ENCODE data around the gene SYT9. TPM values are rescaled to one million over a fixed set of nuclear protein-coding genes. Genes with fewer than 3 reads are reported as not detected.

The SYT9 gene
- polyA plus RNA-seq, 1 of the 3 experiments (the other 2 are of a cell fraction), result 0.10 TPM

DNA sequence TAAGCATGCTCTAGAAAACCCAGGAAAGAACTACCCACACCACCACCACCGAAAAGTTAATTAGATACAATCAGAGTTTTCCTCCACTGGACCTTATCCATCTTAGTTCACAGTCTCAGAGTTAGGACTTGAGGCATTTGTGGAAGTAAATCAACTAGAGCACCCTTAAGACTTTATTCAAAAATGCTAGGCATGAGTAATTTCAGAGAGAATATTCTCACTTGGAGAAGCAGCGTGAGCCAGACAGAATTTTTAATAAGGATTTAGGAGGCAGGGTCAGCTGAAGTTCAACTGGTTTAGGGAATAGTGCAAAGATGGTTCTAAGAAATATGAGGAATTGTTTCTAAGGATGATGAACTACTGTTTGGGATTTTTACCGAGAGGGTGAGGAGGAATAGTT is 232.4 kb downstream of the SYT9 start:
- Histone ChIP-seq H4K20me1 (ENCODE audit: insufficient read depth) (no peaks in the 10 kb centered on the region), H3K9ac (no peak overlapping the region), H3K9me3 (no peaks in the 10 kb centered on the region), H3K4me1 (ENCODE audit: control insufficient read depth in 1 of 2, insufficient read depth in 2 of 2, low read depth in 1 of 2, low read length in 1 of 2) (peaks cover 0 to 2% of the 10 kb centered on the region in 2 experiments; a peak in 1 of 4 replicates), H2AFZ (ENCODE audit: low read depth) (no peak overlapping the region), H3K79me2 (ENCODE audit: insufficient read depth) (no peaks in the 10 kb centered on the region), H3K36me3 (replicated peaks in 1 of 2; ENCODE audit: control insufficient read depth in 1 of 2, insufficient read depth in 2 of 2, low read length in 1 of 2) (no peaks in the 10 kb centered on the region), H3K4me2 (no peak overlapping the region), H3F3A (replicated peaks; ENCODE audit: insufficient read depth) (no peaks in the 10 kb centered on the region), H3K27me3 (ENCODE audit: insufficient read depth) (no peaks in the 10 kb centered on the region), H3K27ac (ENCODE audit: low read depth in 2 of 2, low read length in 1 of 2) (no peak overlapping the region), H3K9me2 (no peaks in the 10 kb centered on the region), H3K4me3 (ENCODE audit: low read depth in 2 of 2, low read length in 1 of 2) (no peak overlapping the region)
- DNase-seq, result no peak
- 39% methylated on average over 3 of the region's 3 CpGs for WGBS (ENCODE audit: low lambda C conversion rate)
- ChIA-PET CTCF (interaction anchor here (1.2 to 1.9 kb wide), 2 partner anchors 13 to 87 kb away, joined by 3 to 4 read pairs; no protein-coding TSS in a partner anchor), POLR2A (no interaction called here)
- TF ChIP-seq, protein P1, sequence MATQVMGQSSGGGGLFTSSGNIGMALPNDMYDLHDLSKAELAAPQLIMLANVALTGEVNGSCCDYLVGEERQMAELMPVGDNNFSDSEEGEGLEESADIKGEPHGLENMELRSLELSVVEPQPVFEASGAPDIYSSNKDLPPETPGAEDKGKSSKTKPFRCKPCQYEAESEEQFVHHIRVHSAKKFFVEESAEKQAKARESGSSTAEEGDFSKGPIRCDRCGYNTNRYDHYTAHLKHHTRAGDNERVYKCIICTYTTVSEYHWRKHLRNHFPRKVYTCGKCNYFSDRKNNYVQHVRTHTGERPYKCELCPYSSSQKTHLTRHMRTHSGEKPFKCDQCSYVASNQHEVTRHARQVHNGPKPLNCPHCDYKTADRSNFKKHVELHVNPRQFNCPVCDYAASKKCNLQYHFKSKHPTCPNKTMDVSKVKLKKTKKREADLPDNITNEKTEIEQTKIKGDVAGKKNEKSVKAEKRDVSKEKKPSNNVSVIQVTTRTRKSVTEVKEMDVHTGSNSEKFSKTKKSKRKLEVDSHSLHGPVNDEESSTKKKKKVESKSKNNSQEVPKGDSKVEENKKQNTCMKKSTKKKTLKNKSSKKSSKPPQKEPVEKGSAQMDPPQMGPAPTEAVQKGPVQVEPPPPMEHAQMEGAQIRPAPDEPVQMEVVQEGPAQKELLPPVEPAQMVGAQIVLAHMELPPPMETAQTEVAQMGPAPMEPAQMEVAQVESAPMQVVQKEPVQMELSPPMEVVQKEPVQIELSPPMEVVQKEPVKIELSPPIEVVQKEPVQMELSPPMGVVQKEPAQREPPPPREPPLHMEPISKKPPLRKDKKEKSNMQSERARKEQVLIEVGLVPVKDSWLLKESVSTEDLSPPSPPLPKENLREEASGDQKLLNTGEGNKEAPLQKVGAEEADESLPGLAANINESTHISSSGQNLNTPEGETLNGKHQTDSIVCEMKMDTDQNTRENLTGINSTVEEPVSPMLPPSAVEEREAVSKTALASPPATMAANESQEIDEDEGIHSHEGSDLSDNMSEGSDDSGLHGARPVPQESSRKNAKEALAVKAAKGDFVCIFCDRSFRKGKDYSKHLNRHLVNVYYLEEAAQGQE (IDR thresholded peaks at IDR 0.05; ENCODE audit: low read depth, low read length), result no peak
- no peak for TF ChIP-seq MXI1 (IDR thresholded peaks at IDR 0.05; ENCODE audit: low read depth, low read length)
- TF ChIP-seq RXRA (IDR thresholded peaks at IDR 0.05; ENCODE audit: borderline replicate concordance, low read depth), result no peak
- TF ChIP-seq, protein P2, sequence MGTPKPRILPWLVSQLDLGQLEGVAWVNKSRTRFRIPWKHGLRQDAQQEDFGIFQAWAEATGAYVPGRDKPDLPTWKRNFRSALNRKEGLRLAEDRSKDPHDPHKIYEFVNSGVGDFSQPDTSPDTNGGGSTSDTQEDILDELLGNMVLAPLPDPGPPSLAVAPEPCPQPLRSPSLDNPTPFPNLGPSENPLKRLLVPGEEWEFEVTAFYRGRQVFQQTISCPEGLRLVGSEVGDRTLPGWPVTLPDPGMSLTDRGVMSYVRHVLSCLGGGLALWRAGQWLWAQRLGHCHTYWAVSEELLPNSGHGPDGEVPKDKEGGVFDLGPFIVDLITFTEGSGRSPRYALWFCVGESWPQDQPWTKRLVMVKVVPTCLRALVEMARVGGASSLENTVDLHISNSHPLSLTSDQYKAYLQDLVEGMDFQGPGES (IDR thresholded peaks at IDR 0.05; ENCODE audit: low read depth, low read length), result no peak
- no peak for TF ChIP-seq NRF1 (IDR thresholded peaks at IDR 0.05; ENCODE audit: low read depth, low read length)
- TF ChIP-seq GABPA (IDR thresholded peaks at IDR 0.05; ENCODE audit: low read depth), result no peak
- TF ChIP-seq EP300 (IDR thresholded peaks at IDR 0.05; ENCODE audit: borderline replicate concordance in 1 of 2, low read depth in 1 of 2, low read length in 1 of 2), result no peak
- TF ChIP-seq, protein P3, sequence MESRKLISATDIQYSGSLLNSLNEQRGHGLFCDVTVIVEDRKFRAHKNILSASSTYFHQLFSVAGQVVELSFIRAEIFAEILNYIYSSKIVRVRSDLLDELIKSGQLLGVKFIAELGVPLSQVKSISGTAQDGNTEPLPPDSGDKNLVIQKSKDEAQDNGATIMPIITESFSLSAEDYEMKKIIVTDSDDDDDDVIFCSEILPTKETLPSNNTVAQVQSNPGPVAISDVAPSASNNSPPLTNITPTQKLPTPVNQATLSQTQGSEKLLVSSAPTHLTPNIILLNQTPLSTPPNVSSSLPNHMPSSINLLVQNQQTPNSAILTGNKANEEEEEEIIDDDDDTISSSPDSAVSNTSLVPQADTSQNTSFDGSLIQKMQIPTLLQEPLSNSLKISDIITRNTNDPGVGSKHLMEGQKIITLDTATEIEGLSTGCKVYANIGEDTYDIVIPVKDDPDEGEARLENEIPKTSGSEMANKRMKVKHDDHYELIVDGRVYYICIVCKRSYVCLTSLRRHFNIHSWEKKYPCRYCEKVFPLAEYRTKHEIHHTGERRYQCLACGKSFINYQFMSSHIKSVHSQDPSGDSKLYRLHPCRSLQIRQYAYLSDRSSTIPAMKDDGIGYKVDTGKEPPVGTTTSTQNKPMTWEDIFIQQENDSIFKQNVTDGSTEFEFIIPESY (IDR thresholded peaks at IDR 0.05; ENCODE audit: borderline replicate concordance, low read depth), result no peak
- TF ChIP-seq POLR2AphosphoS5 (IDR thresholded peaks at IDR 0.05; ENCODE audit: low read depth, low read length), result no peak
- TF ChIP-seq MEF2A (IDR thresholded peaks at IDR 0.05; ENCODE audit: borderline replicate concordance, low read depth), result no peak
- no peak for TF ChIP-seq JUND (IDR thresholded peaks at IDR 0.05)
- TF ChIP-seq ELF1 (IDR thresholded peaks at IDR 0.05), result no peak
- TF ChIP-seq RAD21 (IDR thresholded peaks at IDR 0.05; ENCODE audit: low read length), result no peak
